GM12878 (cell line): ENCODE measurements around the gene TAB2. TPM values are rescaled to one million over a fixed set of nuclear protein-coding genes. Genes with fewer than 3 reads are reported as not detected.

Experiments used
- ATAC-seq: fragments of 200-7000 bp; cut with Tn5 transposase; 3 replicates; pipeline ENCODE4 v1.9.1; 2020; ENCODE audit warnings: mild to moderate bottlenecking, moderate library complexity
- BruUV-seq: library from RNA; stranded (reverse); fragments of 400-500 nt; replicated peaks from 2 replicates; lab custom pipeline; 2021; lab: Mats Ljungman, UMichigan
- CTCF ChIA-PET: fragments of 300-600 bp; sonication (Branson Sonifier 250); formaldehyde crosslinking; extraction: SDS; loops from one replicate; lab custom pipeline; 2021; ENCODE audit warnings: inconsistent platforms; lab: Yijun Ruan, JAX
- POLR2A ChIA-PET: fragments of 350-600 bp; formaldehyde crosslinking; extraction: SDS; loops from one replicate; lab custom pipeline; 2021; ENCODE audit warnings: inconsistent platforms; lab: Charles Lee
- RAD21 ChIA-PET: fragments of 300-600 bp; sonication (Branson Sonifier 250); formaldehyde crosslinking; loops from one replicate; lab custom pipeline; 2023; ENCODE audit warnings: antibody characterized with exemption; ENCODE audit not compliant: unreplicated experiment; lab: Charles Lee
- SMC1A ChIA-PET: fragments of 300-600 bp; sonication (Branson Sonifier 250); formaldehyde crosslinking; loops from one replicate; lab custom pipeline; 2023; ENCODE audit not compliant: unreplicated experiment, uncharacterized antibody; lab: Charles Lee
- DNase-seq: peaks from one replicate; pipeline ENCODE4 v3.0.0-alpha.2; 2011; ENCODE audit warnings: low read depth, low spot score
- FAIRE-seq: peaks from 3 replicates; lab custom pipeline; 2011; peaks lifted over from hg19 to GRCh38; lab: Jason Lieb, UNC
- H2AFZ ChIP-seq: 2 replicates; pipeline ENCODE4 v1.6.0; 2011; ENCODE audit warnings: low read depth, low read length, control low read depth; ENCODE audit not compliant: control insufficient read depth
- H3K27ac ChIP-seq: 2 replicates; pipeline ENCODE4 v1.5.1; 2011; ENCODE audit warnings: control low read depth; ENCODE audit not compliant: control insufficient read depth, insufficient read depth
- H3K27me3 ChIP-seq, 2 experiments: replicated peaks in 1 of 2; 2 replicates each; pipeline versions ENCODE4 v1.6.0 to v1.6.1; 2011; ENCODE audit warnings: low read length in 1 of 2; ENCODE audit not compliant: control insufficient read depth in 2 of 2, insufficient read depth in 2 of 2
- H3K36me3 ChIP-seq, 2 experiments: 2 replicates each; pipeline ENCODE4 v1.5.1; 2011; ENCODE audit warnings: low read length in 1 of 2; ENCODE audit not compliant: control insufficient read depth in 2 of 2, insufficient read depth in 2 of 2
- H3K4me1 ChIP-seq: 2 replicates; pipeline ENCODE4 v1.6.1; 2011; ENCODE audit warnings: mild to moderate bottlenecking, low read length, moderate library complexity, mixed read lengths; ENCODE audit not compliant: control insufficient read depth, insufficient read depth
- H3K4me2 ChIP-seq: 2 replicates; pipeline ENCODE4 v1.6.0; 2011; ENCODE audit warnings: control low read depth; ENCODE audit not compliant: control insufficient read depth, insufficient read depth
- H3K4me3 ChIP-seq: fragments of 200-600 bp; sonication (generic); 2 replicates; pipeline ENCODE4 v1.5.1; 2016
- H3K79me2 ChIP-seq: 2 replicates; pipeline ENCODE4 v1.6.0; 2011; ENCODE audit warnings: low read length; ENCODE audit not compliant: control insufficient read depth, insufficient read depth
- H3K9ac ChIP-seq: 2 replicates; pipeline ENCODE4 v1.8.0; 2011; ENCODE audit warnings: low read length, control low read depth, mixed read lengths; ENCODE audit not compliant: control insufficient read depth, insufficient read depth
- H3K9me3 ChIP-seq: replicated peaks from 3 replicates; pipeline ENCODE4 v1.5.1; 2011; ENCODE audit warnings: mild to moderate bottlenecking, low read length; ENCODE audit not compliant: control insufficient read depth, insufficient read depth
- H4K20me1 ChIP-seq: 2 replicates; pipeline ENCODE4 v1.6.0; 2011; ENCODE audit not compliant: control insufficient read depth, insufficient read depth
- EZH2 ChIP-seq: IDR thresholded peaks from 2 replicates; pipeline ENCODE4 v1.6.1; 2012; ENCODE audit warnings: low read depth, mild to moderate bottlenecking, control low read depth, inconsistent platforms, low read length, borderline replicate concordance; ENCODE audit not compliant: control insufficient read depth
- HDGF ChIP-seq: fragments of 450-650 bp; IDR thresholded peaks from 2 replicates; pipeline ENCODE4 v1.6.1; 2016; ENCODE audit warnings: antibody characterized with exemption
- HSF1 ChIP-seq: fragments of 150-350 bp; IDR thresholded peaks from 2 replicates; pipeline ENCODE4 v1.6.1; 2014; ENCODE audit warnings: mild to moderate bottlenecking, low read depth, low read length
- TBL1XR1 ChIP-seq: IDR thresholded peaks from 2 replicates; pipeline ENCODE4 v1.6.1; 2012; ENCODE audit warnings: low read depth, low read length, improper control_type of control experiment
- in situ Hi-C: fragments of 300-500 bp; cut with MboI; formaldehyde crosslinking; loops from 9 replicates; pipeline ENCODE4 v1.14.3; 2018; ENCODE audit warnings: mixed read lengths
- intact Hi-C: fragments of 100-400 bp; cut with micrococcal nuclease; formaldehyde crosslinking; loops from one replicate; pipeline ENCODE4 v1.14.2; 2022; ENCODE audit not compliant: unreplicated experiment
- polyA plus RNA-seq, 11 experiments: library from polyadenylated mRNA; depleted of rRNA in 4 of 11; unstranded in 6 of 11; stranded (reverse) in 5 of 11; fragments of >200 nt; fragmentation: Nextera tagmentation in 4 of 11; fragmentation: Illumina TruSeq in 1 of 11; extraction: Ambion mirVana in 4 of 11; extraction: Trizol in 1 of 11; gene quantifications; 1 replicate in 1 of 11; 2 replicates in 10 of 11; pipeline versions ENCODE4 v1.2.1 to v1.2.3, GENCODE V29; 2011 to 2016; ENCODE audit warnings: inconsistent platforms in 2 of 11, missing spikeins in 2 of 11, low read depth in 1 of 11
- total RNA-seq, 4 experiments: library from RNA; depleted of rRNA in 3 of 4; stranded (reverse); fragments of >200 nt in 3 of 4; fragmentation: Illumina TruSeq in 1 of 4; extraction: Trizol in 1 of 4; gene quantifications; 2 replicates each; pipeline versions ENCODE4 v1.2.1 to v1.2.3, GENCODE V29; 2013 to 2021
- TF ChIP-seq, protein P1 (sequence below): fragments of 450-650 bp; IDR thresholded peaks from 2 replicates; pipeline ENCODE4 v1.6.1; 2017; ENCODE audit warnings: mild to moderate bottlenecking, low read depth, inconsistent platforms; ENCODE audit not compliant: poor library complexity, severe bottlenecking

Gene TAB2
- total and polyA plus RNA-seq, 10 of the 15 experiments (the other 5 are each of a cell fraction or from before 2014, with no cell fraction given), result 8.9 to 66.3 (median 23.0) TPM

DNA sequence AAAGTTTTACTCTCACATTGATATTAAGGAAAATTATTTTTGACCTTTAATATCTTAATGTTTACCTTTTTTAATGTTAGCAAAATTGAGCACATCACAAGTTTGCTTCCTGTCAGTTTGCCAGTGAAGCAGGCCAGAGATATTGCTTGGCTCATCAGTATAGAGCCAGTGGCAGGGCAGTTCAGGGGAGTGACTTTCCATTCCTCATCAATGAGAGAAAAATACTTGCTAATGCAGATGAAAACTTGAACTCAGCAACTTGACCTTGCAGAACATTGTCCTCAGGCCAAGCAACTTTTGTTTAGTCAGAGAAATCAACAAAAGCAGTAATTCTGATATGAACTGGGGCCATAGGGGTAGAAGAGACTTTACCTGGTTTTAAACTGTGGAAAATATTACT is 6.9 kb downstream of the TAB2 start:
- Histone ChIP-seq H3K4me1 (peaks cover 10% of the 10 kb centered on the region), H3K9ac (no peak overlapping the region), H3K27ac (no peak overlapping the region), H3K4me2 (0 out of 2 replicates have a peak overlapping the region, but pooled peaks have one; percentile 22), H4K20me1 (peaks cover 6% of the 10 kb centered on the region), H3K4me3 (no peak overlapping the region), H3K36me3 (peaks cover 0 to 5% of the 10 kb centered on the region in 2 experiments; a peak in 1 of 4 replicates), H3K79me2 (peaks cover 98% of the 10 kb centered on the region), H3K9me3 (no peaks in the 10 kb centered on the region), H3K27me3 (no peaks in the 10 kb centered on the region), H2AFZ (no peak overlapping the region)
- ATAC-seq (peak; percentile 28; the same call in 2 of the 3 replicates), FAIRE-seq (no peak), DNase-seq (no peak)
- no peak for TF ChIP-seq HDGF
- TF ChIP-seq, protein P1, sequence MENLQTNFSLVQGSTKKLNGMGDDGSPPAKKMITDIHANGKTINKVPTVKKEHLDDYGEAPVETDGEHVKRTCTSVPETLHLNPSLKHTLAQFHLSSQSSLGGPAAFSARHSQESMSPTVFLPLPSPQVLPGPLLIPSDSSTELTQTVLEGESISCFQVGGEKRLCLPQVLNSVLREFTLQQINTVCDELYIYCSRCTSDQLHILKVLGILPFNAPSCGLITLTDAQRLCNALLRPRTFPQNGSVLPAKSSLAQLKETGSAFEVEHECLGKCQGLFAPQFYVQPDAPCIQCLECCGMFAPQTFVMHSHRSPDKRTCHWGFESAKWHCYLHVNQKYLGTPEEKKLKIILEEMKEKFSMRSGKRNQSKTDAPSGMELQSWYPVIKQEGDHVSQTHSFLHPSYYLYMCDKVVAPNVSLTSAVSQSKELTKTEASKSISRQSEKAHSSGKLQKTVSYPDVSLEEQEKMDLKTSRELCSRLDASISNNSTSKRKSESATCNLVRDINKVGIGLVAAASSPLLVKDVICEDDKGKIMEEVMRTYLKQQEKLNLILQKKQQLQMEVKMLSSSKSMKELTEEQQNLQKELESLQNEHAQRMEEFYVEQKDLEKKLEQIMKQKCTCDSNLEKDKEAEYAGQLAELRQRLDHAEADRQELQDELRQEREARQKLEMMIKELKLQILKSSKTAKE, result no peak
- no peak for TF ChIP-seq TBL1XR1
- TF ChIP-seq HSF1, result no peak
- no peak for TF ChIP-seq EZH2
- ChIA-PET SMC1A (interaction anchor here (0.6 to 10.6 kb wide), 18 partner anchors 14 to 296 kb away, joined by 3 to 199 read pairs (median 4); no protein-coding TSS in a partner anchor), CTCF (interaction anchor here (0.9 to 7.2 kb wide), 6 partner anchors 11 to 293 kb away, joined by 3 to 56 read pairs (median 6); no protein-coding TSS in a partner anchor), RAD21 (interaction anchor here (0.7 to 6.2 kb wide), 11 partner anchors 9 to 300 kb away, joined by 3 to 74 read pairs (median 3); no protein-coding TSS in a partner anchor), POLR2A (interaction anchor here (0.6 to 1.7 kb wide), 6 partner anchors 10 to 1336 kb away, joined by 3 to 7 read pairs (median 4); no protein-coding TSS in a partner anchor)
- no TSS peak for BruUV-seq
- in situ Hi-C loops, result no loop called here
- intact Hi-C loops, result loop anchor here (5.0 kb wide), 2 partner anchors 68 to 108 kb away; no protein-coding TSS in a partner anchor
